Measurements from ENCODE around the gene KRT80. TPM values are rescaled to one million over a fixed set of nuclear protein-coding genes. Genes with fewer than 3 reads are reported as not detected.

Gene KRT80
- total and polyA plus RNA-seq, 2 of the 13 experiments (the other 11 are each of a cell fraction or from before 2014, with no cell fraction given) = 0.27 to 0.53 TPM

- no peak for TF ChIP-seq ZNF788 (CRISPR knock-in tag; IDR thresholded peaks at IDR 0.05; ENCODE audit: borderline replicate concordance)
Observed at GRCh38 chr12:52149182-52149641, 42.6 kb downstream of the KRT80 start (continued).

DNA sequence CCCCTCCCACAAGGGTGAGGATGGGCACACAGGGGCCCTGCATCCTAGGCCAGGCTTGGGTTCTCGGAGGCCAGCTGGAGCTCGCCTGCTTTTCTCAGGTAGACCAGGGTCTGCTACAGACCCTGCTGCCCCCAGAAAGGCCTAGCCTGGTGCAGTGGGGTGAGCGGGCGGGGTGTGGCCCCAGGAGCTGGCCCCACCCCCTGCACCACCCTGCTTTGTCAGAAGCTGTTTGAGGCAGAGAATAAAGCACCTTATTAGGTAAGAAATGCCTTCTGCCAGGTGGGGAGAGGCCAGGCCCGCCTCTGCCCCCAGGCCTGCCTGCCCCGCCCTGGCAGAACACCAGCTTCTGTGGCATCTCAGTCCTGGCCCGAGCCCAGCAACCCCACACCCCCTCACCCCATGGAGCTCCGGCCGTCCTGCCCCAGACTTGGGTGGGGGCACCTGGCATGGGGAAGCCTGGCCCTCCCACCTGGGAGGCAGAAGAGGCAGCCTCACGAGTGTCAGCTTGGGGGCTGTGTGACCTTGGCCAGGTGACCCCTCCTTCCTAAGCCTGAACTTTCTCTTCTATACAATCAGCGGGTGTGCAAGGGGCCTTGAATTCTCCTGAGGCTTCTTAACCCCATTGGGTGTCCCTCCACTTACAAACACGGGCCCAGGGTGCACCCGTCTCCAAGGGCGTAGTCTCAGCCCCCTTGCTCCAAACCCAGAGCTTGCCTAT, 43.2 kb downstream of the KRT80 start:
- FAIRE-seq = no peak
- 0 out of 5 replicates have a peak, but pooled peaks cover 0 to 1% of the 10 kb centered on the region in 2 experiments for H3K27me3 ChIP-seq (ENCODE audit: control insufficient read depth in 1 of 2, insufficient read depth in 2 of 2, low read length in 2 of 2)
- ATAC-seq = no peak

More for the DNA sequence above, 43.2 kb downstream of the KRT80 start:
- ChIA-PET POLR2A (no interaction called here), CTCF (ENCODE audit: low intra/inter-chr PET ratio, low total read pairs) (no interaction called here)
- Histone ChIP-seq H3K36me3 (replicated peaks in 1 of 2; ENCODE audit: control insufficient read depth in 1 of 2, insufficient read depth in 2 of 2, low read length in 2 of 2) (no peaks in the 10 kb centered on the region), H2AFZ (ENCODE audit: low read length) (no peak overlapping the region), H3K9me3 (ENCODE audit: low read length) (no peaks in the 10 kb centered on the region), H3K79me2 (ENCODE audit: insufficient read depth, low read length) (no peaks in the 10 kb centered on the region), H3K9ac (ENCODE audit: insufficient read depth, low read depth, low read length) (no peak overlapping the region), H4K20me1 (ENCODE audit: insufficient read depth, low read length) (no peaks in the 10 kb centered on the region), H3K4me1 (ENCODE audit: insufficient read depth, low read length) (peaks cover 7% of the 10 kb centered on the region; the same call in 1 of the 2 replicates), H3K4me3 (replicated peaks in 1 of 3; ENCODE audit: insufficient read depth in 1 of 3, low read depth in 2 of 3, low read length in 3 of 3) (no peak overlapping the region), H3K4me2 (ENCODE audit: low read depth, low read length) (no peak overlapping the region), H3K27ac (ENCODE audit: extremely low read length, insufficient read depth, low read length) (no peak overlapping the region)
- intact Hi-C loops (cut with micrococcal nuclease; ENCODE audit: unreplicated experiment) = no loop called here
- no TSS peak for BruUV-seq (replicated peaks)
- WGBS (ENCODE audit: low lambda C conversion rate) = 92% methylated on average over 2 of the region's 14 CpGs
- TF ChIP-seq, protein P1, sequence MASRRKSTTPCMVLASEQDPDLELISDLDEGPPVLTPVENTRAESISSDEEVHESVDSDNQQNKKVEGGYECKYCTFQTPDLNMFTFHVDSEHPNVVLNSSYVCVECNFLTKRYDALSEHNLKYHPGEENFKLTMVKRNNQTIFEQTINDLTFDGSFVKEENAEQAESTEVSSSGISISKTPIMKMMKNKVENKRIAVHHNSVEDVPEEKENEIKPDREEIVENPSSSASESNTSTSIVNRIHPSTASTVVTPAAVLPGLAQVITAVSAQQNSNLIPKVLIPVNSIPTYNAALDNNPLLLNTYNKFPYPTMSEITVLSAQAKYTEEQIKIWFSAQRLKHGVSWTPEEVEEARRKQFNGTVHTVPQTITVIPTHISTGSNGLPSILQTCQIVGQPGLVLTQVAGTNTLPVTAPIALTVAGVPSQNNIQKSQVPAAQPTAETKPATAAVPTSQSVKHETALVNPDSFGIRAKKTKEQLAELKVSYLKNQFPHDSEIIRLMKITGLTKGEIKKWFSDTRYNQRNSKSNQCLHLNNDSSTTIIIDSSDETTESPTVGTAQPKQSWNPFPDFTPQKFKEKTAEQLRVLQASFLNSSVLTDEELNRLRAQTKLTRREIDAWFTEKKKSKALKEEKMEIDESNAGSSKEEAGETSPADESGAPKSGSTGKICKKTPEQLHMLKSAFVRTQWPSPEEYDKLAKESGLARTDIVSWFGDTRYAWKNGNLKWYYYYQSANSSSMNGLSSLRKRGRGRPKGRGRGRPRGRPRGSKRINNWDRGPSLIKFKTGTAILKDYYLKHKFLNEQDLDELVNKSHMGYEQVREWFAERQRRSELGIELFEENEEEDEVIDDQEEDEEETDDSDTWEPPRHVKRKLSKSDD (CRISPR knock-in tag; IDR thresholded peaks at IDR 0.05; ENCODE audit: low read depth) = no peak
- TF ChIP-seq NFE2L2 (IDR thresholded peaks at IDR 0.05; ENCODE audit: low read length) (no peak), ZNF749 (CRISPR knock-in tag; IDR thresholded peaks at IDR 0.05; ENCODE audit: borderline replicate concordance) (no peak), ZNF329 (CRISPR knock-in tag; IDR thresholded peaks at IDR 0.05; ENCODE audit: low read depth) (no peak), ZNF12 (CRISPR knock-in tag; IDR thresholded peaks at IDR 0.05) (no peak), TGIF2 (CRISPR knock-in tag; IDR thresholded peaks at IDR 0.05) (no peak), CAMTA2 (CRISPR knock-in tag; IDR thresholded peaks at IDR 0.05; ENCODE audit: borderline replicate concordance) (no peak), SALL2 (CRISPR knock-in tag; IDR thresholded peaks at IDR 0.05) (no peak), SP140L (CRISPR knock-in tag; IDR thresholded peaks at IDR 0.05; ENCODE audit: borderline replicate concordance) (no peak), ZBTB7B (CRISPR knock-in tag; IDR thresholded peaks at IDR 0.05) (no peak), ZNF101 (CRISPR knock-in tag; IDR thresholded peaks at IDR 0.05; ENCODE audit: borderline replicate concordance, low read depth) (no peak), ZNF564 (CRISPR knock-in tag; IDR thresholded peaks at IDR 0.05) (no peak), CENPX (CRISPR knock-in tag; IDR thresholded peaks at IDR 0.05) (no peak), ZNF598 (CRISPR knock-in tag; IDR thresholded peaks at IDR 0.05; ENCODE audit: borderline replicate concordance) (no peak), SRSF4 (IDR thresholded peaks at IDR 0.05; ENCODE audit: low read depth, low read length, poor library complexity, severe bottlenecking) (no peak), BRF2 (CRISPR knock-in tag; IDR thresholded peaks at IDR 0.05) (no peak)
- in situ Hi-C loops (cut with HindIII; ENCODE audit: extremely low pct_ligation_motif_present, low pct_unique_long_range_greater_than_20kb) = loop anchor here (5.0 to 25.0 kb wide), 4 partner anchors 179 to 839 kb away; no protein-coding TSS in a partner anchor
- DNase-seq (ENCODE audit: low spot score) = no peak
